Measurements from ENCODE around the gene ITGBL1.

GRCh38 chr13:101639711-101640110 lies 187.2 kb downstream of the ITGBL1 start:
- TF ChIP-seq CTCF (IDR thresholded peaks at IDR 0.05) (no peak), POLR2A (IDR thresholded peaks at IDR 0.05) (no peak)

Data from testis (tissue), 2 donors.